Heart right ventricle (tissue), 16 donors: ENCODE measurements around the gene TLE1. TPM values are rescaled to one million over a fixed set of nuclear protein-coding genes. Genes with fewer than 3 reads are reported as not detected.

ENCODE experiments used
- ATAC-seq, 8 donors: fragments of 200-7000 bp; cut with Tn5 transposase; one replicate each; pipeline ENCODE4 v1.9.1; 2020; ENCODE audit warnings: mild to moderate bottlenecking in 8 of 8, moderate library complexity in 8 of 8, moderate number of reproducible peaks in 1 of 8
- DNase-seq, 2 donors: peaks; one replicate each; pipeline ENCODE4 v3.0.0-alpha.2; 2020
- H3K27ac ChIP-seq, 10 donors: fragments of 200-600 bp; sonication (generic) in 2 of 10; one replicate each; pipeline versions ENCODE4 v1.5.0 to v1.8.0; 2020 to 2022; ENCODE audit warnings: mild to moderate bottlenecking in 3 of 10
- H3K27me3 ChIP-seq, 7 donors: fragments of 200-600 bp; one replicate each; pipeline ENCODE4 v1.8.0; 2021 to 2022; ENCODE audit warnings: mild to moderate bottlenecking in 2 of 7
- H3K36me3 ChIP-seq, 9 donors: fragments of 200-600 bp; sonication (generic) in 1 of 9; one replicate each; pipeline versions ENCODE4 v1.5.0 to v1.8.0; 2020 to 2022; ENCODE audit warnings: mild to moderate bottlenecking in 2 of 9
- H3K4me1 ChIP-seq, 9 donors: fragments of 200-600 bp; sonication (generic) in 1 of 9; one replicate each; pipeline versions ENCODE4 v1.5.0 to v1.8.0; 2020 to 2022; ENCODE audit warnings: mild to moderate bottlenecking in 4 of 9
- H3K4me3 ChIP-seq, 10 donors: fragments of 200-600 bp; sonication (generic) in 2 of 10; one replicate each; pipeline versions ENCODE4 v1.5.0 to v1.8.0; 2020 to 2022; ENCODE audit warnings: mild to moderate bottlenecking in 7 of 10, moderate library complexity in 2 of 10
- H3K9me3 ChIP-seq, 11 donors: fragments of 200-600 bp in 10 of 11; sonication (generic) in 2 of 11; one replicate each; pipeline versions ENCODE4 v1.5.0 to v1.8.0; 2013 to 2022; ENCODE audit warnings: mild to moderate bottlenecking in 2 of 11, control low read depth in 1 of 11, moderate library complexity in 1 of 11
- WGBS, 2 donors: extraction: QIAGEN DNeasy Blood & Tissue Kit; methylation state at CpG; one replicate each; pipeline ENCODE4 v1.1.7; 2013; ENCODE audit warnings: inconsistent platforms in 1 of 2; 5-methylcytosine and 5-hydroxymethylcytosine counted together
- intact Hi-C, 10 donors: fragments of 100-400 bp; cut with DNase I; formaldehyde crosslinking; loops; one replicate each; pipeline versions ENCODE4 v1.11.1 to v1.14.2; 2022
- polyA plus RNA-seq, 2 donors: library from polyadenylated mRNA; stranded (reverse); fragments of 200-250 nt; gene quantifications; one replicate each; pipeline ENCODE4 v1.2.3, GENCODE V29; 2013
- total RNA-seq, 10 donors: library from RNA; stranded (reverse); fragmentation: NEBNext Ultra II Directional in 3 of 10; extraction: Animal tissue kit (Norgen Biotek cat#: 25700) in 3 of 10; gene quantifications; one replicate each; pipeline versions ENCODE4 v1.2.1 to v1.2.4, GENCODE V29; 2021 to 2023
- TF ChIP-seq, protein P1 (sequence below), 9 donors: fragments of 200-600 bp; sonication (generic) in 2 of 9; IDR thresholded peaks; one replicate each; pipeline versions ENCODE4 v1.5.0 to v1.8.0; 2021 to 2022; ENCODE audit warnings: antibody characterized with exemption in 9 of 9, mild to moderate bottlenecking in 5 of 9, moderate library complexity in 1 of 9
- donor health status: Arrhythmogenic right ventricular cardiomyopathy.
- donor health status: ischemic (EF 13 %, LVEDD 7.1; RV severe dilation, severe dysfunction).
- donor health status: healthy with polysubstance abuse.
- donor health status: DM: no; HTN: yes; CAD: no.
- donor health status: DM: no; HTN: no; CAD: no.
- donor health status: ischemic (EF 25% LVEDD 6.9; RV normal size, moderate dysfunction).
- donor health status: ischemic (EF 25% LVEDD 5.7; RV mildly dilated, moderate dysfunction).
- donor health status: healthy.
- donor health status: DM: yes; HTN: yes; CAD: no.
- donor health status: Ischemic cardiomyopathy.
- donor health status: ischemic (EF 35%, LVEDD 5.7; RV mildly dilated, moderate dysfunction).
- donor health status: nonischemic (EF 11% LVEDD 7.7; RV severe dilation, severe dysfunction).
- donor health status: DM: yes; HTN: yes; CAD: no.
- donor health status: PGD.
- donor health status: ischemic (EF 29% LVEDD 5.4; RV normal size, mild dysfunction).
- donor health status: nonischemic (EF 23%, LVEDD 6.1; RV moderate dilation, normal function).

Gene TLE1
- total and polyA plus RNA-seq, 12 donors: 7.9 to 15.2 (median 11.0) TPM

DNA sequence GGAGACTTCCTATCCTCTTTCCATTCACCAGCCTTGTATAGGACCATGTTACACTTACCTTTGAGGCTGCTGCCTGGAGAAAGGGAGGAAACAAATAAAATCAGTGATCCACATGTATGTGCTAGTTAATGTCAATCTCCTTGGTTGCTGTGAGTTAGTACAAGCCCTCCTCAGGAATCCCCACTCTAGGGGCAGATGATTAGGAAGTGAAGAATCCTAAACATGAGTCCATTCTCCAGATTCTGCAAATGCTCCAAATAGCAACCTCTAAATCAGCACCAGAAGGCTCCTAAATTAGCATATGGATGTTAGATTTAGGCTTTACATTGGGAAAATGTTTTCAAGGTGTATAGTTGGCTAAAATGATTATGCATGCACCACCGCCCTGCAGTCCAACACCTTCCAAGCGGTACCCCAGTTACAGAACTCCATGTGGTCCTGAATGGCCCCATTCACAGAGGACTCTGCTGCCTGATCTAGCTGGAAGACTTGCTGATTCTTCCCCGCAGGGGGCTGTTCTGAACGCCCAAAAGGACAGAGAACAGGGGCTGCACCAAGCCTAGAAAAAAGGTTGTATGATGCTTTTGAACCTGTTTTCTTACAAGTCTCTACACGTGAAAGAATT lies 123.2 kb downstream of the TLE1 start:
- no peak overlapping the region for H3K4me3 ChIP-seq
- intact Hi-C loops: no loop called here
- WGBS, 2 donors: 88 to 91% methylated on average over 5 of the region's 5 CpGs
- TF ChIP-seq, protein P1, sequence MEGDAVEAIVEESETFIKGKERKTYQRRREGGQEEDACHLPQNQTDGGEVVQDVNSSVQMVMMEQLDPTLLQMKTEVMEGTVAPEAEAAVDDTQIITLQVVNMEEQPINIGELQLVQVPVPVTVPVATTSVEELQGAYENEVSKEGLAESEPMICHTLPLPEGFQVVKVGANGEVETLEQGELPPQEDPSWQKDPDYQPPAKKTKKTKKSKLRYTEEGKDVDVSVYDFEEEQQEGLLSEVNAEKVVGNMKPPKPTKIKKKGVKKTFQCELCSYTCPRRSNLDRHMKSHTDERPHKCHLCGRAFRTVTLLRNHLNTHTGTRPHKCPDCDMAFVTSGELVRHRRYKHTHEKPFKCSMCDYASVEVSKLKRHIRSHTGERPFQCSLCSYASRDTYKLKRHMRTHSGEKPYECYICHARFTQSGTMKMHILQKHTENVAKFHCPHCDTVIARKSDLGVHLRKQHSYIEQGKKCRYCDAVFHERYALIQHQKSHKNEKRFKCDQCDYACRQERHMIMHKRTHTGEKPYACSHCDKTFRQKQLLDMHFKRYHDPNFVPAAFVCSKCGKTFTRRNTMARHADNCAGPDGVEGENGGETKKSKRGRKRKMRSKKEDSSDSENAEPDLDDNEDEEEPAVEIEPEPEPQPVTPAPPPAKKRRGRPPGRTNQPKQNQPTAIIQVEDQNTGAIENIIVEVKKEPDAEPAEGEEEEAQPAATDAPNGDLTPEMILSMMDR (IDR thresholded peaks at IDR 0.05): no peak
- ATAC-seq: no peak
- no peak for DNase-seq
- no peaks in the 10 kb centered on the region for H3K27me3 ChIP-seq
- H3K4me1 ChIP-seq: peaks cover 0 to 8% (median 0%) of the 10 kb centered on the region in 9 donors
- H3K9me3 ChIP-seq: no peaks in the 10 kb centered on the region
- H3K27ac ChIP-seq: no peak overlapping the region
- no peaks in the 10 kb centered on the region for H3K36me3 ChIP-seq

DNA sequence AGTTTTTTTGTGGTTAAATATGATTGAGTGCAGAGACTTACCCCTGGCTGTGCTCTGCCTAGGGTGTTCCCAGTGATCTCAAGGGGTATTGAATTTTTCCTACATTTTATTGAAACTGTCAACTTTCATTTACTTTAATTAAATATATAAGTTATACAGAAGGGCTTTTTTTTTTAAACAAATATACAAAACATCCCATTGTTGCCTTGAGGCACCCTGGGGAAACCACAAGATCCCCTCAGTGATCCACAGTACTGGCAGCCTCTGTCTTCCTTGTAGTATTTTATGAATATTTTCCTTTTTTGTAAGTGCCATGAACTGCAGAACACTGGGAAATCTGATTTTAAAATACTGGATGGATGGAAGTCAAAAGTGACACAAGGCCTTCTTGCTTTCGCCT lies 123.7 kb downstream of the TLE1 start:
- Histone ChIP-seq H3K27ac (no peak overlapping the region), H3K4me3 (no peak overlapping the region), H3K9me3 (no peaks in the 10 kb centered on the region), H3K4me1 (peaks cover 0 to 11% (median 0%) of the 10 kb centered on the region in 9 donors), H3K36me3 (no peaks in the 10 kb centered on the region), H3K27me3 (no peaks in the 10 kb centered on the region)
- intact Hi-C loops: no loop called here
- DNase-seq (no peak), ATAC-seq (no peak)
- TF ChIP-seq, protein P1 (IDR thresholded peaks at IDR 0.05): no peak
- WGBS, 2 donors: 86 to 96% methylated on average over 1 of the region's 1 CpG

DNA sequence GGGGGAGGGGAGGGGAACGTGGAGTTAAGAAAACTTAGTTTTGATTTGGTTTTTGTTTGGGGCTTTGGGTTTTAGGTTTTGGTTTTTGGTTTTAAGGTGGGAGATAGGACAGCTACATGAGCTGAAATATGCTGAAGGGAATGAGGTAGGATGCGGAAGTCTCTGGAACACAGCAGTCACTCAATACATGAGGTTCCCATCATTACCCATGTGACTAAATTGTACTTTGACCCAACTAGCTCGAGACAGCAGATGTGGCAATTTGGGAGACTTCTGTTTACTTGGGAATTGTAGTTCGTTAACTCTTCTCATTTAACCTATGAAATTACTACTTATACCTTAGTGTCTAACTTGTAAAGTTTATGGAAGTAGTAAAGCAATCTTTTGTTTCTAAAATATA lies 124.2 kb downstream of the TLE1 start:
- intact Hi-C loops: no loop called here
- no peak for ATAC-seq
- DNase-seq: no peak
- Histone ChIP-seq H3K9me3 (no peaks in the 10 kb centered on the region), H3K4me1 (peaks cover 0 to 16% (median 0%) of the 10 kb centered on the region in 9 donors), H3K27ac (no peak overlapping the region), H3K4me3 (no peak overlapping the region), H3K36me3 (no peaks in the 10 kb centered on the region), H3K27me3 (no peaks in the 10 kb centered on the region)
- 84 to 85% methylated on average over 4 of the region's 4 CpGs for WGBS, 2 donors
- TF ChIP-seq, protein P1 (IDR thresholded peaks at IDR 0.05): no peak

DNA sequence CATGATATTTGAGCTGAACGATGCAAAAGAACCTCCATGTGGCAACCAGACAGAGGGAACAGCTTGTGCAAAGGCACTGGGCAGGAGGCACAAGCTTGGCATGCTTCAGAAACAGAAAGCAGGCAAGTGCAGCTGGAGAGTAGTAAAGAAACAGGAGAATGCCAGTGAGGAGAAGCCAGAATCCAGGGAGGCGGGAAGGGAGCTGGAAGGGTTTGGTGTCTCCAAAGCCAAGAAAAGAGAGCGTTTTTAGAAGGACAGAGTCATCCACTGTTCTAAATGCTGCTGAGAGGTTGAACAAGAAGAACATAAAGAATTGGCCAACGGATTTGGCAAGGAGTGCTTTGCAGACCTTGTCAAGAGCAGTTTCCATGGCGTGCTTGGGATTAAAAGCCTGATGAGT lies 124.7 kb downstream of the TLE1 start:
- TF ChIP-seq, protein P1 (IDR thresholded peaks at IDR 0.05): no peak
- intact Hi-C loops: no loop called here
- Histone ChIP-seq H3K27me3 (no peaks in the 10 kb centered on the region), H3K4me3 (no peak overlapping the region), H3K27ac (no peak overlapping the region), H3K4me1 (peaks cover 0 to 20% (median 0%) of the 10 kb centered on the region in 9 donors), H3K9me3 (no peaks in the 10 kb centered on the region), H3K36me3 (no peaks in the 10 kb centered on the region)
- DNase-seq: no peak
- peak in 1 of 8 donors; percentile 21 for ATAC-seq
- WGBS, 2 donors: 80 to 82% methylated on average over 5 of the region's 5 CpGs
